GM06990 (cell line): ENCODE measurements around the gene HMOX2.

Experiments
- DNase-seq: peaks from one replicate; pipeline ENCODE4 v3.0.0-alpha.2; 2011; ENCODE audit not compliant: insufficient read length; ENCODE audit errors: extremely low read depth
- H3K27me3 ChIP-seq: replicated peaks from 2 replicates; pipeline ENCODE4 v1.6.0; 2011; ENCODE audit warnings: low read length; ENCODE audit not compliant: control insufficient read depth, insufficient read depth
- H3K36me3 ChIP-seq: 2 replicates; pipeline ENCODE4 v1.5.1; 2011; ENCODE audit warnings: low read length; ENCODE audit not compliant: control insufficient read depth, insufficient read depth
- H3K4me3 ChIP-seq: replicated peaks from 2 replicates; pipeline ENCODE4 v1.5.1; 2011; ENCODE audit warnings: low read depth, mild to moderate bottlenecking, control low read depth, low read length
- TF ChIP-seq, protein P1 (sequence below): IDR thresholded peaks from 2 replicates; pipeline ENCODE4 v1.5.1; 2011; ENCODE audit warnings: low read length, control low read depth, mild to moderate bottlenecking, inconsistent platforms; ENCODE audit not compliant: insufficient read depth, poor library complexity, severe bottlenecking

The HMOX2 gene

DNA sequence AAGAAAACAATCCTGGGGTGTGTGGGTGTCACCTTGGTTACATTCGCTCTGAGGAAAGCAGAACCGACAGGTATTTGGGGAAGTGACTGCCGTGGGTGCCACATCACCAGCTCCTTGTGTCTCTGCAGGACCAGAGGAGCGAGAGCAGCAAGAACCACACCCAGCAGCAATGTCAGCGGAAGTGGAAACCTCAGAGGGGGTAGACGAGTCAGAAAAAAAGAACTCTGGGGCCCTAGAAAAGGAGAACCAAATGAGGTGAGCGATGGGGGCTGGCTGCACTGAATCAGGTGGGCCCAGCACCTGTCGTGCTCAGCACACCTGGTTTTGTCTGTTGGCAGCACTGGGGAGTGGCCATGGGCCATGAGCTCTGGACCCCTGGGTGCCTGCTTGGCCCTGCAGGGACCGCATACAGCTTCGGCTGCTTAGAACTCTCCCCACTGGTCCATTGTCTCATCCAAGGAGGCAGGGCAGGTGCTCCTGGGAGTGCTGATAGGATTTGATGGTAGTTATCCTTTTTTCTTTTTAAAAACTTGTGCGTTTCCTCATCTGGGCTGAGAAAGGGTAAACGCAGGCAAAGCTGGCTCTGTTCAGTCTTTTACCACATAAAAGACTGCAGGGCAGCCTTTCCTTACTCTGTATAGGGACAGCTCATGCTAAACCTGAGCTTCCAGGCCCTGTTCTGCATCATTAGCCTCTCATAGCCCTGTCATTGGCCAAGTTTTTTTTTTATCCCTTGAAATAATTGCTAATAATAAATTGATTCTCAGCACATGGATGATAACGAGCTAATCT is 29.4 kb downstream of the HMOX2 start:
- TF ChIP-seq, protein P1, sequence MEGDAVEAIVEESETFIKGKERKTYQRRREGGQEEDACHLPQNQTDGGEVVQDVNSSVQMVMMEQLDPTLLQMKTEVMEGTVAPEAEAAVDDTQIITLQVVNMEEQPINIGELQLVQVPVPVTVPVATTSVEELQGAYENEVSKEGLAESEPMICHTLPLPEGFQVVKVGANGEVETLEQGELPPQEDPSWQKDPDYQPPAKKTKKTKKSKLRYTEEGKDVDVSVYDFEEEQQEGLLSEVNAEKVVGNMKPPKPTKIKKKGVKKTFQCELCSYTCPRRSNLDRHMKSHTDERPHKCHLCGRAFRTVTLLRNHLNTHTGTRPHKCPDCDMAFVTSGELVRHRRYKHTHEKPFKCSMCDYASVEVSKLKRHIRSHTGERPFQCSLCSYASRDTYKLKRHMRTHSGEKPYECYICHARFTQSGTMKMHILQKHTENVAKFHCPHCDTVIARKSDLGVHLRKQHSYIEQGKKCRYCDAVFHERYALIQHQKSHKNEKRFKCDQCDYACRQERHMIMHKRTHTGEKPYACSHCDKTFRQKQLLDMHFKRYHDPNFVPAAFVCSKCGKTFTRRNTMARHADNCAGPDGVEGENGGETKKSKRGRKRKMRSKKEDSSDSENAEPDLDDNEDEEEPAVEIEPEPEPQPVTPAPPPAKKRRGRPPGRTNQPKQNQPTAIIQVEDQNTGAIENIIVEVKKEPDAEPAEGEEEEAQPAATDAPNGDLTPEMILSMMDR: no peak
- Histone ChIP-seq H3K27me3 (no peaks in the 10 kb centered on the region), H3K4me3 (peak overlapping the region; percentile 23; the same call in 1 of the 2 replicates), H3K36me3 (peaks cover 26% of the 10 kb centered on the region)
- peak; percentile 76 for DNase-seq

DNA sequence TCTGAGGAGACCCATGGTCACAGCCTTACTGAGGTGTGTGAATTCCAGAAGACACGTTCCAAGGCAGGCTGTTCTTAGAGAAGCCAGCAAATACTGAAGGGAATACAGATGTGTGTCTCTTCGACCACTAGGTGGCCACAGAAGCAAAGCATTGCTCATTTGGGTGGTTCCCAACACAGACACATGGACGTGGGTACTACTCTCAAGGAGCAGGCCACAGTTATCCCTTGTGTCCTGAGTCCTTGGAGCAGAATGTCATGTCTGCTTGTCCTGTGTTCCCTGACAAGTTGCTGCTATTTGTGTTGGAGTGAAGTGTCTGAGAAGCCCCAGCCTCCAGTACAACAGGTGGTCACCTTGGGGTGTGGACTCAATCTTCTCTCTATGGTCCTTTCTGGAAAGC is 30.3 kb downstream of the HMOX2 start:
- no peak for DNase-seq

DNA sequence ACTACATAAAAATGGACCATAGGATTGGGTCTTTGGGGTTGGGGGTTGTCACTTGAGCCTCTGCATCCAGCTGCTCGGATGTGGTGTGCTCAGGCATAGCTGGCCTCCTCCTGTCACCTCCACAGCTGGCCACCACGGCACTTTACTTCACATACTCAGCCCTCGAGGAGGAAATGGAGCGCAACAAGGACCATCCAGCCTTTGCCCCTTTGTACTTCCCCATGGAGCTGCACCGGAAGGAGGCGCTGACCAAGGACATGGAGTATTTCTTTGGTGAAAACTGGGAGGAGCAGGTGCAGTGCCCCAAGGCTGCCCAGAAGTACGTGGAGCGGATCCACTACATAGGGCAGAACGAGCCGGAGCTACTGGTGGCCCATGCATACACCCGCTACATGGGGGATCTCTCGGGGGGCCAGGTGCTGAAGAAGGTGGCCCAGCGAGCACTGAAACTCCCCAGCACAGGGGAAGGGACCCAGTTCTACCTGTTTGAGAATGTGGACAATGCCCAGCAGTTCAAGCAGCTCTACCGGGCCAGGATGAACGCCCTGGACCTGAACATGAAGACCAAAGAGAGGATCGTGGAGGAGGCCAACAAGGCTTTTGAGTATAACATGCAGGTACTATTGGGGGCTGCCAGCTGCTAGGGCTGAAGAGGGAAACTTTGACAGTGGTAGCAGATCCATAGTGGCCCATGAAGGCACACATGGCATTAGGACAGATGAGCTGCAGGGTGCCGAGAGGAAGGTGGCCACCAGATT is 31.6 kb downstream of the HMOX2 start:
- Histone ChIP-seq H3K4me3 (no peak overlapping the region), H3K27me3 (no peaks in the 10 kb centered on the region), H3K36me3 (peaks cover 41% of the 10 kb centered on the region)
- TF ChIP-seq, protein P1: no peak
- no peak for DNase-seq

More for the DNA sequence above, 30.3 kb downstream of the HMOX2 start:
- Histone ChIP-seq H3K4me3 (no peak overlapping the region), H3K27me3 (no peaks in the 10 kb centered on the region), H3K36me3 (peaks cover 31% of the 10 kb centered on the region)
- TF ChIP-seq, protein P1: peak; percentile 77

DNA sequence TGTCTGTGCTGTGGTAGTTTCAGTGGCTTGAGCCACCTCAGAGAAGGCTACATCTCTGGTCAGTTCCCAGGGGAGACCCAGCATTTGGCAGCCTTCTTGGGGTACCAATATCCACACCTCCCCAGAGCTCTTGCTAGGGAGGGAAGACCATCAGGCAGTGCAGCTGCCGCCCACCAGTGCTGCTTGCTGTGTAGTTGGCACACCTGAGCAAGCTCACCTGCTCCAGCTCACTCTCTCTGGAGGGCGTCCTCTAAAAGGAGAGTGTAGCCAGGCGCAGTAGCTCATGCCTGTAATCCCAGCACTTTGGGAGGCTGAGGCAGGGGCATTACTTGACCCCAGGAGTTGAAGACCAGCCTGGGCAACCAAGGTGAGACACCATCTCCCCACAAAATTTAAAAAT is 32.6 kb downstream of the HMOX2 start:
- no peak for DNase-seq
- Histone ChIP-seq H3K36me3 (peaks cover 41% of the 10 kb centered on the region), H3K4me3 (no peak overlapping the region), H3K27me3 (no peaks in the 10 kb centered on the region)
- TF ChIP-seq, protein P1: no peak

DNA sequence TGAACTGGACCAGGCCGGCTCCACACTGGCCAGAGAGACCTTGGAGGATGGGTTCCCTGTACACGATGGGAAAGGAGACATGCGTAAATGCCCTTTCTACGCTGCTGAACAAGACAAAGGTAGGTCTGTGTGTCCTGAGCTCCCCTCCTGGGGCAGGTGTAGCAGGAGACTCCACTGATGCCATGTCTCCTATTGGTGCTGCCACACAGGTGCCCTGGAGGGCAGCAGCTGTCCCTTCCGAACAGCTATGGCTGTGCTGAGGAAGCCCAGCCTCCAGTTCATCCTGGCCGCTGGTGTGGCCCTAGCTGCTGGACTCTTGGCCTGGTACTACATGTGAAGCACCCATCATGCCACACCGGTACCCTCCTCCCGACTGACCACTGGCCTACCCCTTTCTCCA is 33.2 kb downstream of the HMOX2 start:
- TF ChIP-seq, protein P1: no peak
- H3K27me3 ChIP-seq: no peaks in the 10 kb centered on the region
- no peak for DNase-seq
- H3K36me3 ChIP-seq: peaks cover 41% of the 10 kb centered on the region
- H3K4me3 ChIP-seq: no peak overlapping the region
